ENCODE results near the gene LSM6.

The LSM6 gene

DNA sequence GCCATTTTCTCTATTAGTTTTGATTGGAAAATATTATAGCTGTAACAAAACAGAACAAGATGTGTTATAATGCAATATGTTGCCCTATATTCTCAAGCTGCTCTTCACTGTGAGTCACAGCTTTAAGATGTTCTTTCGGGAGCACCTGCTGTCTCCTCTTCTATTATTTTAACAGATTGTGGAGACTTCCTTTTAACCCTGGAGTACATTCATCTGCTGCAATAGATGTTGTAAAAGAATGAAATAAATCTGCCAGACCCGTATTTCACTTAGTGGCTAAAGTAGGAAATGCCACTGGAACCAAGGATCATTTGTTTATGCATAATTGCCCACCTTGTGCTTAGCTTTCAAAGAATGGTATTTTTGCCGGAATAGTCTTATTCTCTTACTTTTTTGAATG is 11.1 kb downstream of the LSM6 start:
- DNase-seq: no peak

DNA sequence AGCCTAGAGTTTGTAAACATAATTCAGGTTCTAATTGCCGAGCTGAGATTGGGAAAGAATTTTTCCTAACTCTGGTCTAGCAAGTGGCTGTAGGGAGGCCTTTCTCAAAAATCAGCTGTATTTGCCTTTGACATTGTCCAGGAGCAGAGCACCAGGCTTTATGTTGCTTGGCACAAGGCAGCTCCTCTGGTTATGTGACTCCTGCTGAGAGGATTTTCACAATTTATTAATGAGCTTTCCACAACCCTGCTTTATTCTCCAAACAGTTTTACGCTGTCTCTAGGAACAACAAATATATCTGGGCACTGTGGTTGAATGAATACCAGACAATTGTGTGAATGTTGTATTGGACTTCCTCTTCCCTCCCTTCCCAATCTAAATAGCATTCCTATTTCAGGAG is 14.9 kb downstream of the LSM6 start:
- DNase-seq: no peak

DNA sequence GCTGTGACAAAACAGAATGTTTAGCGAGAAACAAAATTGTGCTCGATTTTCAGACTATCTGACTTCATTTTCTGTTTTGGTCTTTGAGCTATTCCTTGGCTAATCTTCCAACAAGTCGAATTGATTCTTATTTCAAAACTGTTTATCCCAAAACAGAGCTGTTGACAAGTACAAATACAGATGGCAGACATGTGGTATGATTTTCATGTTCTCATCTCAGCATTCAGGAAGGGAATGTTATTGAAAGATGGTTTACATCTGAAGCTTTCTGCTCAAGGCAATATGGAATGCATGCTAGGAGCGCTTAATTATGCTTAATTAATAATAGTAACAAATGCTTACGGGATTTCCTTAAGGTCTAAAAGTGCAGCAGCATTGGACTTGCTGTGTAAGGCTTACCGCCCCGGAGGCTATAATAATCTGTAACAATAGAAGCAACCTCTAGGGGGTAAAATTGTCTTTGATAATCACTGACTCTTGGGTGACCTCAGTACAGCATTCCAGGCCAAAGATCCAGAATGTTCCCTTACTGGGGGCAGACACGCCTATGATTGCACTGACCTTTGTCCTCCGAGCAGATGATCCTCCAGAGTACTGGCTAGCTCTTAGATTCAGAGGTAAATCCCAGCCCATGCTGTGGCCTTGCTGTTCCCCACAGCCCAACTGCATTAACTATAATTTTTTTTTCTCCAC is 16.4 kb downstream of the LSM6 start:
- DNase-seq: no peak

DNA sequence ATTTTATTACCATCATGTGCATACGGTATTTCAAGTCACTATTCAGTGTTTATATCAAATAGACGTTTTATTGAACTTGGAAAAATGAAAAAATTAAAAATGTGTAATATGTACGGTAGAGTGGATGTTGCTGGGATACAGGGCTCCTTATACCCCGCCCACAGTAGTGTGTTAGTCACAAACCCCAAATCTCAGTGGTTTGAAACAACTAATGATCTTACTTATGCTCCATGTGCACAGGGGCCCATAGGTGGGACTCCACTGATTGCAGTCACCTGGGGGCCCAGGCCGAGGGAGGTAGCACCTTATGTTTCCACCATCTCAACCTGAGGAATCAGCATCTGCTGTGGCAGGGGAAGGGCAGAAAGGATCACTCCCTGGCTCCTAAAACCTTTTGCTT is 18.1 kb downstream of the LSM6 start:
- DNase-seq: no peak

DNA sequence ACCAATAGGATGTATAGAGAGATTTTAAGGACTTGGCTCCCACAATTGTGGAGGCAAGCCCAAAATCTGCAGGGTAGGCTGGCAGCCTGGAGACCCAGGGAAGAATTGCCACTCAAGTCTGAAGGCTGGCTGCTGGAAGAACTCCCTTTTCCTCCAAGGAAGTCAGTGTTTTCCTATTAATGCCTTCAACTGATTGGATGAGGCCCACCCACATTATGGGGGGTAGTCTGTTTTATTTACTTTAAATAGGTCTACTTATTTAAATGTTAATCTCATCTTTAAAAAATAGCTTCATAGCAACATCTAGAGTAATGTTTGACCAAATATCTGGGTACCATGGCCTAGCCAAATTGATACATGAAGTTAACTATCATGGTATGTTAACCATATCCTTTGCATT is 18.7 kb downstream of the LSM6 start:
- no peak for DNase-seq

DNA sequence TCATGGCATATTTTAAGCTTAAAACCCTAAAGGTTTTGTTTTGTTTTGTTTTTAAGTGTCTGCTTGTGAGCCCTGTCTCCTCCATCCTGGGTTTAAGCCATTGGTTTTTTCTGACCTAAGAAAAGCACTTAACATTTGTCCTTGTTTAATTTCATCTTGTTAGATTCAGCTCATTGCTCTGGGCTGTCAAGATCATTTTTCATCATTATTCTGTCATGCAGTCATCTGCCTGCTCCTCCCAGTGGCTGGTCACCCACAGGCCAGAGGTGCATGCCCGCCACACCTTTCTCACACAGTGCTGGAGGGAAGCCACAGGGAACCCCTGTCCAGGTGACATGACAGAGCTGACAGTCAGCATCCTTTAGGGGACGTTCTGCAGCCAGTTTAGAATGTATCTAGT is 27.1 kb downstream of the LSM6 start:
- DNase-seq: no peak

DNA sequence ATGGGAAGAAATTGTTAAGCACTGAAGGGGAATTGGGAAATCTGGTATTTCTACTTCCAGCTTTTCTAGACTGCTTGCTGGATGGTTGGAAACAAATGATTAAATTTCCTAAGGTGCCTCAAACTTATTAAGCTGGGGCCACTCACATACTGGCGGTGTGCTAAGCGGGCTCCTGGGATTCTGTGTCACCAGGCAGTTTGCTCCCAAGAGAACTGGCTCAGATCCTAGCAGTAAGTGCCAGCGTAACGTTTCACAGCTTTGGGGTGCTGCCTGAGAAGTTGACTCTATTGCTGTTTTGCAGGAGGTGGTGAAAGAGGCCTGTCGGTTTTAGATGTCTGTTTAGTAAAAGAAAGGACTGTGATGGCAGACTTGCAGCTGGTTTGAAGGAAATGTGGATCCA is 31.9 kb downstream of the LSM6 start:
- DNase-seq: no peak

DNA sequence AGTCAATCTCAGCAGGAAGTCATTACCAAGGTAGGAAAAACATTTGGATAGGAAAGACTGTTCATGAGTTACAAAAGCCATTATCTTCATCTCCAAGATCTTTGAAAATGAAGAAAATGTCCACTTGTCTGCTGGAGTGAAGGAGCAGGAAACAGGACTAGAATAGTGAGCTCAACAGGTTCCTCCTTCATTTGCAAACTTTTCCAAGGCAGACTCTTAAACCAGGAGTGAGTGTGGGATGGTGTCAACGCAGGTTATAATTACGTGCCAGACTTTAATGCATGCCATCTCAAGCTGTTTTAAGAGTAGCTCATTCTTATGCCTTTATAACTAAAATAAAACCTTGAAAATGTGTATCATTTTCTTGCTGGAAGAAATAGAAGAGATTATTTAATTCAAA is 35.4 kb downstream of the LSM6 start:
- no peak for DNase-seq

DNA sequence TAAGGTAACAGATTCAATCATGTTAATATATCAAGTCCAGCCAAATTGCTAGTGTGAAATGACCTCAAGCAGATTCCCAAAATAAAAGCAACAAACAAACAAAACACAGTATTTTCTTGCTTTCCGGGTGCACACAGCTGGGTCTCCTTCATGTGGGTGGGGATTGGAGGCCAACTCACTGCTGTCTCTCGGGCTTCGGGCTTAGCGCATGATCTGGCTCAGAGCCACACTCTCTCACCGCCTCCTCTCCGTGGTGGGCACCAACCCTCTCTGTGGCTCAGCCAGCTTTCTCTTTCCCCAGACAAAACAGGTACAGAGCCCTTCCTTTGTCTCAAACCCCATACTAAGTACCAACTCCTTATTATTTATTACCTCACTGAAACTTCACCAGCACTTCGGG is 35.9 kb downstream of the LSM6 start:
- no peak for DNase-seq

DNA sequence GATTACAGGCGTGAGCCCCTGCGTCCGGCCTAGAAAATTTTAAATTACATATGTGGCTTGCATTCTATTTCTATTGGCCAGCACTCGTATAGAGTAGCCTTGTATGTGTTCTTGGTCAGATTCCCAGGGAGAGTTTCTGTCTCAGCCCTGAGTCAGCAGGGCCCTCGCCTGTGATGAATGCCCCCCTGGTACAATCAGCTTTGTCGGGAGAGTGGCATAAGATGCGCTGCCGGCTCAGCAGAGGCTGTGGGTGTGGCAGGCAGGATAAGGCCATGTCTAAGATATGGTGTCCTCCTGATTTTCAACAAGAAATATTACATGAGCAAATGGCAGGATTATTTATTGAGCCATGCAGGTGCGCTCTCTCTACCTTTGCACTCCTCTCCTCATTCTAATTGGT is 37.3 kb downstream of the LSM6 start:
- DNase-seq: no peak

DNA sequence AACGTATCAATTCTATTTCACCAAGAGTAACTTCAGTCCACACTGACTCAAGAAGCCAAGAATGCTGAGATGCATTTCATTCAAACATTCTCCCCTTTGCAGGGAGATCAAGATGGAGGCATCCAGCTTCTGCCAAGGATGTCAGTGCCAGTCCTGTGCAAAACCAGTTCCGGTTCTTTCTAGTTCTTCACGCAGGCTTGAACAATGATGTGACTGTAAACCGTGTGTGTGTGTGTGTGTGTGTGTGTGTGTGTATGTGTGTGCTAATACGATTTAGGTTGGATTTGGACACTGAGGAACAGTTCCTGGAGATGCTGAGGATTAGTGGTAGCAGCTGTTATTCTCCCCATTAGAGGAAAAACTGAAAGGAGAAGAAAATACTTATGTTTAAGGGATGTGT is 38.7 kb downstream of the LSM6 start, which contains the start of gene REELD1:
REELD1 (plus strand) TSS at position 301 of the 400 bp plus-strand sequence. CDS start 2,415 bp downstream, outside the sequence.
- no peak for DNase-seq

DNA sequence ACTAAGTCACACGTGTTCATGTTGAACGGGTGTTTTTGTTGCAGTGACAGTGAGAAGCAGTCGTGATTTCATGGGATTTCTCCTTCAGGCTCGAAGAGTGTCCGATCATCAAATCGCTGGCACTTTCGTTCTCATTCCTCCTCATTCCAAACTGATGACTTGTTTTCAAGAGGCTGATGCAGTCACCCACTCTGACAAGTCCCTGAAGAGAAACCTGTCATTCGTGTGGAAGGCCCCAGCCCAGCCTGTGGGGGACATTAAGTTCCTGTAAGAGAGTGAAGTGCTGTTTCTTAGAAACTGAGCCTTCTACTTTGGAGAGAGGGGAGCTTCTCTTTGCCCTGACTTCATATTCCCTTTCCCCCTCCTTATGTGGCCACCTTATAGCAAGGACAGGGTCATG is 46.8 kb downstream of the LSM6 start:
- no peak for DNase-seq

DNA sequence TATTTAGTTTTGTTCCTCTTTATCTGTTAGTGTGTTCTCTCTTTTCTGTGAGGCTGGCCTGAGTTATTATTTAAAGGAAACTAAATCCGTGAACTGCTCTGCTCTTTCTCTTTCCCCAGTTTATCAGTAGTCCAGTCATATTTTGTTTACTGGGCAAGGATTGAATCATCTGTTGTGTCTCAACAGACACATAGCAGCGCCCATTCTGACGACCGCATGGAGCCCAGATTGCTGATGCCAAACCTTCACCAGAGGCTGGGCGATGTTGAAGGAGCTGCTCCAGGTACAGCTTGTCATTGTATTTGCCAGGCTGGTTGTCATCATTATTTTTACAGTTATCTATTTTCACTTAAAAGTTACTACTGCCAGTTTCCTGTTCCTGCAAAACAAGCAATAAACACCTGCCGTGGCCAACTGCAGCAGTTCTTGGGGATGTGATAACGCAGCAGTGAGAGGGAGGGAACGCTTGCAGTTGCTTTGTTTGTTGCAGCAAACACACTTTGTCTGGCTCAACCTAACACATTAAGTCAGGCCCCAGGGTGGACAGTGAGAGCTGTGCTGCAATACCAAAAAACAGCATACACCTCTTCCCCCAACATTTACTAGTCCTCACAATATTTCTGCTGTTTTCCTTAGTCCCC is 48.9 kb downstream of the LSM6 start:
- DNase-seq: no peak

DNA sequence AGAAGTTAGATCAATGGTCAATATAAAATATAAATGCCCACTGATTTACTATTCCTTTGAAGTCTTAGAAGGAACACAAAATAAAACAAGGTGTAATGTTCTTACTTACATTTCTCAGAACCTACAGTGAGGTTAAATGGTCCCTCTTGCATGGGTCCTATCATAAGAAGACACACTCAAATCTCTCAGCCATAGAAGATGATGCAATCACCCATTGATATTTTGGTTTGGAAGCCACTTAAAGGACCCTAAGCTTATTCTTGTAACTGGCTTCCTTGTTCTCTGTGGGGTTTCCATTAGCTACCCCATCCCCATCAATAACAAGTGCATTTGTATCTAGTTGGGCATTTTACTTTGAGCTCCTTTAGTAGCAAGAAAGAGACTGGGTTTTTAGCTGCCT is 53.9 kb downstream of the LSM6 start:
- no peak for DNase-seq

DNA sequence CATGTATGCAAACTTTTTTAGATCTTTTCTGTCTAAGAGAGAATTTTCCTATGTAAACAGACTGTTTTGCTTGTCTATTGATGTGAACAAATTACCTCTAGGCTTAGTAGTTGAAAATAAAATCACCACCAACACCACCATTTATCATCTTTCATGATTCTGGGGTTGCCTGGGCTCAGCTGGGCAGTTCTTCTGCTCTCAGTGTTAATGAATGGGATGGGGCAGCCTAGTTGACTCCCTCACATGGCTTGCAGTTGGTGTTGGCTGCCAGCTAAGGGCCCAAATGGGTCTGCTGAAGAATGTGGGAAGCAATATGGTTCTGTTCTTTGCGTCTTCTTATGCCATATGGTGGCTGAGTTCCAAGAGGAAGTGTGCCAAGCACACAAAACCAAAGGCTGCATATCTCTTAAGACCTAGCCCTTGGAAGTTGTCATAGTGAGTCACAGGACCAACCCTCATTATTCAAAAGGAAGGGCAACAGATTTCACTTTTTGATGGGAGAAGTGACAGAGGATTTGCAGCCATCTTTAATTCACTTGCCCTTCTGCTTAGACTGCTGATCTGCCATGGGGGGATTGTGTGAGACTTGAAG is 56.7 kb downstream of the LSM6 start:
- no peak for DNase-seq

DNA sequence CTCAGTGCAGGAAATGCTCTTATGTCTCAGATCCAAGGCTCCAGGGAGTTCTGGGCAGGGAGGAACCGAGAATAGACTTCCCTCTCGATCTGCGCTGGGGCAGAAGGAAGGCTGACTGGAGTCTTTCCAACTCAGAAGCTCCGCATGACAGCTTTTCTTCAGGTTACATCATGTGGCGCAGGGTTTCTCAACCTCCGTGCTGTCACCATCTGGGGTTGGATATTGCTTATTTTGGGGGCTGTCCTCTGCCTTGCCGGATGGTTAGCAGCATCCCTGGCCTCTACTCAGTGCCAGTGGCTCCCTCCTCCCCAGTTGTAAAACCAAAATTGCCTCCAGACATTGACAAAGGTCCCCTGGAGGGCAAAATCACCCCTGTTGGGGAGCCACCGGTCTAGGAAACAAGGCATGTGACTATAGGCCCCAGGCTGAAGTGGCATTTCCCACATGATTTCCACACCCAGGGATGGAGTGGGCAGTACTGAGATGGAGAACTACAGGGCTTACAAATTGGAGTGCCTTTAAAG is 60.2 kb downstream of the LSM6 start:
- peak; percentile 2 for DNase-seq

DNA sequence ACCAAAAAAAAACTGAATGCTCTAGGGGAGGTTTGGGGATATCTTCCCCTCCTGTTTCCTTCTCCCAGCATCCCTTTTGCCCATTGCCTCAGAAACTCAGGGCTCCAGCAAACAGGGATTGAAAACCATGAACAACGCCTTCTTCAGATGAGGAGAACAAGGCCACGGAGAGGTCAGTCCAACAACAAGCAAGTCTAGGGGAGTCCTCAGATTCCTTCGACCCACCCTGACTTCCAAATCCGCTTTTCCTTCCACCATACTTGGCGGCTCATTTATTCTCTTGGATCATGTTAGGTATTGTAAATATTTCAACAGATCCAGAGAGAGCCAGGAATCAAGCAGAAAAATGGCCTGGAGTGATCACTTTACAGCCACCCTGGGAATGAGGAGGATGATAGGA is 60.7 kb downstream of the LSM6 start:
- DNase-seq: no peak

DNA sequence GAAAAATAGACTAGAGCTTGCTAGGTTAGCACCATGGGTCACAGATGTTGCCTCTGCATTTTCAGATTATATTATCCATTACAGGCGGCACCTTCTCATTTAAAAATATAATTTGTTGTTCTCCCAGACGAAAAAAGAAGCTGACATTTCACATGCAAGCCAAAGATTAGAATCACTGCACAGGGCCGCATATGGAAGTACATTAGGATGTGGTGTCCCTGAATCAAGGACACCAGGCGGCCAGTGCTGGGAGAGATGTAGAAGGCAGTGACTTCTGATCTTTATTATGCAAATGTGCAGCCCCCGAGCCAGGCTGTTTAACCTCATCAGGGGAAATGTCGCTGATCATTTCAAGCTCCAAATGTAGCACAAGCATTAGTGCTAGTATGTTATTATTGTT is 61.6 kb downstream of the LSM6 start:
- DNase-seq: no peak

DNA sequence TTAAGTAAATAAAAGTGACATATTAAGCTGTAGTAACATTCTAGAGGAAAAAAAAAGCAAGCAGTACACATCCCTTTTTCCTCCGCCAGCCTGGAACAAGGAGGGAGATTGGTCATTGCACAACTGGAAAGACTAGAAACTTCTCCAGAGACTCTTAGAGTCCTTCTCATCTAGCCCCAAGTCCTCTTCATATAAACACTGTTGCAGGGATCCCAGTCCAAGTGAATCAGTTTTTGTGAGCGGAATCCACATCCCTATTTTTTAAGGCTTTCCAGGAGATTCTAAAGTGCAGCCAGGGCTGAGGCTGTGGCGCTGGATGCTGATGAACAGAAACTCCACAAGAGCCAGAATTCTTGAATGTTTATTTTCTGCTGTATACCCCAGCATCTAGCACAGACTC is 62.6 kb downstream of the LSM6 start:
- DNase-seq: no peak

Data from CD4-positive, alpha-beta T cell treated with Interferon gamma for 1 hour (primary cell).